NCI-H226 (cell line): ENCODE measurements around the gene SHB.
A peak's percentile ranks its signal among the peaks of the same experiment; 100 is the strongest.
"Not testable (repeated sequence)": the region's sequence is repeated elsewhere in the genome, so short reads cannot be mapped to it uniquely, and the experiment has no call there.

Source experiments
- DNase-seq: peaks from one replicate; pipeline ENCODE4 v3.0.0-alpha.2; 2015

SHB gene

GRCh38 chr9:38062106-38062497 lies 6.9 kb downstream of the SHB start:
- no peak for DNase-seq

- DNase-seq: no peak
Measured at GRCh38 chr9:38061326-38061977, 7.6 kb downstream of the SHB start.

- DNase-seq: no peak
Measured at GRCh38 chr9:38060681-38061080, 8.3 kb downstream of the SHB start.

GRCh38 chr9:38059233-38059936 lies 9.6 kb downstream of the SHB start:
- no peak for DNase-seq

- no peak for DNase-seq
Measured at GRCh38 chr9:38058452-38059232, 10.4 kb downstream of the SHB start.

GRCh38 chr9:38057416-38058195 lies 11.4 kb downstream of the SHB start:
- no peak for DNase-seq

GRCh38 chr9:38054653-38055052 lies 14.4 kb downstream of the SHB start:
- no peak for DNase-seq

- no peak for DNase-seq
Measured at GRCh38 chr9:38053697-38054461, 15.1 kb downstream of the SHB start.

GRCh38 chr9:38051780-38052546 lies 17.1 kb downstream of the SHB start:
- DNase-seq: no peak

- no peak for DNase-seq
Measured at GRCh38 chr9:38048316-38048969, 20.6 kb downstream of the SHB start.

- DNase-seq: peak; percentile 70
Measured at GRCh38 chr9:38047301-38048251, 21.5 kb downstream of the SHB start.

GRCh38 chr9:38046661-38047300 lies 22.2 kb downstream of the SHB start:
- DNase-seq: peak; percentile 67

- not testable (repeated sequence) for DNase-seq
Measured at GRCh38 chr9:38045939-38046338, 23.1 kb downstream of the SHB start.

- DNase-seq: no peak
Measured at GRCh38 chr9:38044706-38045105, 24.3 kb downstream of the SHB start.

- no peak for DNase-seq
Measured at GRCh38 chr9:38043931-38044623, 24.9 kb downstream of the SHB start.

GRCh38 chr9:38042626-38043357 lies 26.2 kb downstream of the SHB start:
- DNase-seq: no peak

- DNase-seq: no peak
Measured at GRCh38 chr9:38041564-38042243, 27.3 kb downstream of the SHB start.
